GM23338 (cell line): ENCODE results near the gene OLA1. TPM values are rescaled to one million over a fixed set of nuclear protein-coding genes. Genes with fewer than 3 reads are reported as not detected.

ENCODE experiments used
- ATAC-seq: fragments of 200-7000 bp; cut with Tn5 transposase; 3 replicates; pipeline ENCODE4 v1.9.1; 2020
- DNase-seq: peaks from one replicate; pipeline ENCODE4 v3.0.0-alpha.2; 2015; ENCODE audit warnings: low spot score
- H2AFZ ChIP-seq: fragments of 200-600 bp; sonication (generic); 2 replicates; pipeline ENCODE4 v1.8.0; 2016; ENCODE audit warnings: antibody characterized with exemption, mild to moderate bottlenecking, moderate library complexity
- H3F3A ChIP-seq: fragments of 200-600 bp; sonication (generic); replicated peaks from 2 replicates; pipeline ENCODE4 v1.8.0; 2017; ENCODE audit warnings: antibody characterized with exemption, mixed run types, low read depth
- H3K27ac ChIP-seq: fragments of 200-600 bp; sonication (generic); 2 replicates; pipeline ENCODE4 v1.6.1; 2016; ENCODE audit warnings: low read depth
- H3K27me3 ChIP-seq: fragments of 200-600 bp; sonication (generic); 2 replicates; pipeline ENCODE4 v1.8.0; 2016; ENCODE audit warnings: mild to moderate bottlenecking, mixed run types, moderate library complexity; ENCODE audit not compliant: insufficient read depth
- H3K36me3 ChIP-seq: fragments of 200-600 bp; sonication (generic); 2 replicates; pipeline ENCODE4 v1.8.0; 2016; ENCODE audit warnings: mild to moderate bottlenecking; ENCODE audit not compliant: insufficient read depth
- H3K4me1 ChIP-seq: fragments of 200-600 bp; sonication (generic); 2 replicates; pipeline ENCODE4 v1.8.0; 2016; ENCODE audit warnings: mild to moderate bottlenecking, moderate library complexity; ENCODE audit not compliant: insufficient read depth
- H3K4me2 ChIP-seq: fragments of 200-600 bp; sonication (generic); 2 replicates; pipeline ENCODE4 v1.7.1; 2017; ENCODE audit warnings: mixed run types
- H3K4me3 ChIP-seq: fragments of 200-600 bp; sonication (generic); 2 replicates; pipeline ENCODE4 v1.6.1; 2016; ENCODE audit warnings: mixed run types
- H3K79me2 ChIP-seq: fragments of 200-600 bp; sonication (generic); replicated peaks from 2 replicates; pipeline ENCODE4 v1.8.0; 2017; ENCODE audit warnings: mild to moderate bottlenecking; ENCODE audit not compliant: insufficient read depth
- H3K9me2 ChIP-seq: fragments of 200-600 bp; sonication (generic); 2 replicates; pipeline ENCODE4 v1.8.0; 2017; ENCODE audit not compliant: insufficient read depth
- H4K20me1 ChIP-seq: fragments of 200-600 bp; sonication (generic); replicated peaks from 2 replicates; pipeline ENCODE4 v1.8.0; 2017; ENCODE audit warnings: mild to moderate bottlenecking; ENCODE audit not compliant: insufficient read depth
- H3K27ac Mint-ChIP-seq: 2 replicates; pipeline ENCODE4 v1.8.0; 2020; ENCODE audit warnings: inconsistent platforms, mild to moderate bottlenecking, moderate library complexity, mixed read lengths
- H3K27me3 Mint-ChIP-seq: 3 replicates; pipeline ENCODE4 v1.8.0; 2022; ENCODE audit warnings: low read depth, mild to moderate bottlenecking, moderate library complexity, mixed read lengths, inconsistent platforms; ENCODE audit not compliant: insufficient read depth, poor library complexity
- H3K36me3 Mint-ChIP-seq: 3 replicates; pipeline ENCODE4 v1.8.0; 2021; ENCODE audit warnings: low read depth, mild to moderate bottlenecking, inconsistent platforms, moderate library complexity, mixed read lengths
- H3K4me1 Mint-ChIP-seq: 3 replicates; pipeline ENCODE4 v1.8.0; 2020; ENCODE audit warnings: mild to moderate bottlenecking, inconsistent platforms, mixed read lengths
- H3K4me3 Mint-ChIP-seq: 3 replicates; pipeline ENCODE4 v1.8.0; 2021; ENCODE audit warnings: moderate library complexity, mild to moderate bottlenecking, inconsistent platforms, mixed read lengths
- H3K9me3 Mint-ChIP-seq: 3 replicates; pipeline ENCODE4 v1.8.0; 2020; ENCODE audit warnings: moderate library complexity, mild to moderate bottlenecking, inconsistent platforms, mixed read lengths
- JUNB ChIP-seq: IDR thresholded peaks from one replicate; pipeline ENCODE4 v1.6.1; 2016; ENCODE audit warnings: antibody characterized with exemption; ENCODE audit not compliant: unreplicated experiment
- NANOG ChIP-seq: IDR thresholded peaks from 2 replicates; pipeline ENCODE4 v1.6.1; 2016; ENCODE audit warnings: antibody characterized with exemption, borderline replicate concordance
- REST ChIP-seq: IDR thresholded peaks from one replicate; pipeline ENCODE4 v1.6.1; 2018; ENCODE audit warnings: antibody characterized with exemption; ENCODE audit not compliant: unreplicated experiment
- ZNF114 ChIP-seq: fragments of 250-450 bp; sonication (Bioruptor Pico); IDR thresholded peaks from 2 replicates; pipeline ENCODE4 v1.5.0; 2020; ENCODE audit warnings: mild to moderate bottlenecking, moderate library complexity
- ZNF462 ChIP-seq: fragments of 250-450 bp; sonication (Bioruptor Pico); IDR thresholded peaks from 2 replicates; pipeline ENCODE4 v1.5.0; 2020; ENCODE audit warnings: mild to moderate bottlenecking, moderate library complexity
- polyA plus RNA-seq: library from polyadenylated mRNA; unstranded; fragments of >200 nt; fragmentation: Nextera tagmentation; extraction: Ambion mirVana; gene quantifications from 2 replicates; pipeline ENCODE4 v1.2.1, GENCODE V29; 2016
- total RNA-seq: library from RNA; depleted of rRNA; stranded (reverse); fragments of >200 nt; shearing (Covaris generic); gene quantifications from 2 replicates; pipeline ENCODE4 v1.2.3, GENCODE V29; 2014

Gene OLA1
- total and polyA plus RNA-seq, 2 experiments from 2014 or later, result 104 to 242 TPM

GRCh38 chr2:174292908-174293307, 44.6 kb upstream of the OLA1 start:
- ATAC-seq (no peak), DNase-seq (no peak)
- H3K36me3 ChIP-seq, result no peaks in the 10 kb centered on the region
- Mint-ChIP-seq H3K9me3 (peaks cover 30% of the 10 kb centered on the region), H3K27me3 (no peaks in the 10 kb centered on the region), H3K27ac (no peak overlapping the region), H3K4me3 (no peak overlapping the region), H3K4me1 (peaks cover 4% of the 10 kb centered on the region; the same call in 2 of the 3 replicates), H3K36me3 (peaks cover 4% of the 10 kb centered on the region; the same call in 2 of the 3 replicates)
- no peak overlapping the region for H3K4me3 ChIP-seq
- TF ChIP-seq JUNB (no peak), NANOG (no peak), ZNF114 (CRISPR knock-in tag) (no peak), REST (no peak)
- no peak overlapping the region for H2AFZ ChIP-seq
- H3K27me3 ChIP-seq, result no peaks in the 10 kb centered on the region
- H3K4me2 ChIP-seq, result no peak overlapping the region
- no peaks in the 10 kb centered on the region for H3F3A ChIP-seq
- H3K4me1 ChIP-seq, result peaks cover under 1% of the 10 kb centered on the region; the same call in 1 of the 2 replicates
- no peak overlapping the region for H3K27ac ChIP-seq
- H3K9me2 ChIP-seq, result no peaks in the 10 kb centered on the region
- H4K20me1 ChIP-seq, result no peaks in the 10 kb centered on the region
- no peaks in the 10 kb centered on the region for H3K79me2 ChIP-seq

GRCh38 chr2:174286172-174286571, 37.8 kb upstream of the OLA1 start:
- Histone ChIP-seq H3K36me3 (no peaks in the 10 kb centered on the region), H3K9me2 (no peaks in the 10 kb centered on the region), H3K4me1 (peaks cover 3% of the 10 kb centered on the region; the same call in 1 of the 2 replicates), H3K27me3 (no peaks in the 10 kb centered on the region), H3K4me2 (no peak overlapping the region), H2AFZ (no peak overlapping the region; the same call in 1 of the 2 replicates), H3F3A (no peaks in the 10 kb centered on the region), H3K4me3 (no peak overlapping the region), H3K27ac (no peak overlapping the region), H4K20me1 (no peaks in the 10 kb centered on the region), H3K79me2 (no peaks in the 10 kb centered on the region)
- TF ChIP-seq REST (no peak), ZNF462 (peak; percentile 84)
- peak; percentile 78 for ATAC-seq
- H3K27me3 Mint-ChIP-seq, result no peaks in the 10 kb centered on the region
- H3K4me3 Mint-ChIP-seq, result no peak overlapping the region
- no peak overlapping the region for H3K27ac Mint-ChIP-seq
- no peaks in the 10 kb centered on the region for H3K36me3 Mint-ChIP-seq
- H3K4me1 Mint-ChIP-seq, result peaks cover 5% of the 10 kb centered on the region
- DNase-seq, result peak; percentile 64
- peaks cover 12% of the 10 kb centered on the region; the same call in 1 of the 3 replicates for H3K9me3 Mint-ChIP-seq
